SH-SY5Y (cell line): ENCODE data around the gene CFD.

Experiments
- GATA2 ChIP-seq: IDR thresholded peaks from 2 replicates; pipeline ENCODE4 v1.6.1; 2011; ENCODE audit warnings: mild to moderate bottlenecking, low read depth, low read length
- GATA3 ChIP-seq: IDR thresholded peaks from 2 replicates; pipeline ENCODE4 v1.6.1; 2011; ENCODE audit warnings: low read depth, mild to moderate bottlenecking, low read length, moderate library complexity

GRCh38 chr19:861756-862580 is 2.5 kb downstream of the CFD start:
- no peak for TF ChIP-seq GATA2
- TF ChIP-seq GATA3: no peak
